Skeletal muscle tissue (tissue), 5 donors: ENCODE measurements around the gene NHERF2. TPM values are rescaled to one million over a fixed set of nuclear protein-coding genes. Genes with fewer than 3 reads are reported as not detected.

Experiments
- H3K27ac ChIP-seq: one replicate; pipeline ENCODE4 v1.7.0; 2013; ENCODE audit warnings: mild to moderate bottlenecking, low read depth, low read length, inconsistent platforms
- H3K27me3 ChIP-seq, 3 donors: one replicate each; pipeline ENCODE4 v1.7.0; 2013; ENCODE audit warnings: low read length in 3 of 3; ENCODE audit not compliant: control insufficient read depth in 3 of 3, insufficient read depth in 3 of 3
- H3K36me3 ChIP-seq, 3 donors: one replicate each; pipeline ENCODE4 v1.7.0; 2013; ENCODE audit warnings: low read length in 3 of 3; ENCODE audit not compliant: control insufficient read depth in 3 of 3, insufficient read depth in 3 of 3
- H3K4me1 ChIP-seq, 3 donors: one replicate each; pipeline ENCODE4 v1.7.0; 2013; ENCODE audit warnings: low read length in 3 of 3, mild to moderate bottlenecking in 3 of 3; ENCODE audit not compliant: control insufficient read depth in 3 of 3, insufficient read depth in 3 of 3
- H3K4me3 ChIP-seq, 3 donors: one replicate each; pipeline ENCODE4 v1.7.0; 2013; ENCODE audit warnings: low read length in 3 of 3
- H3K9ac ChIP-seq, 3 donors: one replicate each; pipeline ENCODE4 v1.7.0; 2013; ENCODE audit warnings: low read length in 3 of 3, mild to moderate bottlenecking in 3 of 3, moderate library complexity in 2 of 3, low read depth in 1 of 3
- H3K9me3 ChIP-seq, 3 donors: one replicate each; pipeline ENCODE4 v1.7.0; 2013; ENCODE audit warnings: low read length in 3 of 3; ENCODE audit not compliant: control insufficient read depth in 3 of 3
- small RNA-seq: library from RNA; depleted of rRNA; stranded (forward); fragments of <200 nt; gene quantifications from one replicate; pipeline ENCODE3, GENCODE V24; 2014
- total RNA-seq: library from RNA; depleted of rRNA; stranded (reverse); fragments of >200 nt; gene quantifications from one replicate; pipeline ENCODE4 v1.2.3, GENCODE V29; 2014
- donor health status: Osteomylitis.

NHERF2 gene
- total RNA-seq, 1 donor from 2014 or later, result 15.1 TPM

DNA sequence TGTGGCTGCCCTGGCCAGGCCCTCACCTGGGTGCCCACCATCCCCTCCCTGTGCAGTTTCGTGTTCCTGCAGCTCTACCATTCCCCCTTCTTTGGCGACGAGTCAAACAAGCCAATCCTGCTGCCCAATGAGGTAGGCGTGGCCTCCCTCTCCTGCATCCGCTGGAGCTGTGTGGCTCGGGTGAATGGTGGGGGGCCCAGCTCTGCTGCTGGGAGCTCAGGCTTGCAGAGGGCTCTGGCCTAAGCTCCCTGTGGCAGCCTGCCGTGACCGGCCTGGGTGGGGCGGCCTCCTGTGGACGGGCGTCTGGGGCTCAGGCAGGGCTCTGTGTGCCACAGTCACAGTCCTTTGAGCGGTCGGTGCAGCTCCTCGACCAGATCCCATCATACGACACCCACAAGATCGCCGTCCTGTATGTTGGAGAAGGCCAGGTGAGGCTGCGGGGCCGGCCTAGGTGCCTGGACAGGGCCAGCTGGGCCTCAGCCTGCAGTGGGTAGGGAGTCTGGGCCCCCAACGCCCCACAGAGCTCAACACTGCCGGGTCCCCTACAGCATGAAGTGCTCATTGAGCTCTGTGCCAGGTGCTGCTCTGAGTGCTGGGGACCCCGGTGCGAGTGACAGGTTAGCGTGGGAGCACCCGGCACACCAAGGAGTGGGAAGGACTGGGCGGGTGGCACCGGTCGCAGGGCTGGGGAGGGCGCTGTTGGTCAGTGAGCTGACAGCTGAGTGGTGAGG is 58.4 kb downstream of the NHERF2 start:
- Histone ChIP-seq H3K36me3 (peaks cover 52 to 71% (median 57%) of the 10 kb centered on the region in 3 donors), H3K4me3 (no peak overlapping the region), H3K9me3 (no peaks in the 10 kb centered on the region), H3K9ac (no peak overlapping the region), H3K4me1 (peaks cover 9 to 17% (median 11%) of the 10 kb centered on the region in 3 donors), H3K27ac (no peak overlapping the region), H3K27me3 (no peaks in the 10 kb centered on the region)

DNA sequence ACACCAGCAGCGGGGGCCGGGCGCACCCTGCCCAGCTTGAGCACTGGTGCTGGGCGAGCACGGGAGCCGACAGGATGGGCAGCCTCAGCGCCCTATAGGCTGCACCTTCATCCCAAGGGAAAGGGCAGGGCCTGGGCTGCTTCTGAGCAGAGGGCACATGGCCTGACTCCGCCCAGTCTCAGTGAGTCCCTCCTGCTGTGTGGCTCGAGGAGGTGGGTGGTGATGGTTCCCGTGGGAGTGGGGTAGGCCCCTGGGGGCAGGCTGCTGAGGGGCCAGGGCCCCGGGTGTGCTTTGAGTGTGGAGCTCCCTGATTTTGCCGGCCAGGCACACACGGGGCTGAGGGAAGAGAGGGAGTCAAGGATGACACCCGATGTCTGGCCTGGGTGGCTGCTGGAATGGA is 59.0 kb downstream of the NHERF2 start:
- peaks cover 54 to 71% (median 57%) of the 10 kb centered on the region in 3 donors for H3K36me3 ChIP-seq
- H3K4me1 ChIP-seq, result peaks cover 15 to 23% (median 17%) of the 10 kb centered on the region in 3 donors
- no peak overlapping the region for H3K9ac ChIP-seq
- H3K27me3 ChIP-seq, result no peaks in the 10 kb centered on the region
- no peak overlapping the region for H3K4me3 ChIP-seq
- no peak overlapping the region for H3K27ac ChIP-seq
- H3K9me3 ChIP-seq, result no peaks in the 10 kb centered on the region

DNA sequence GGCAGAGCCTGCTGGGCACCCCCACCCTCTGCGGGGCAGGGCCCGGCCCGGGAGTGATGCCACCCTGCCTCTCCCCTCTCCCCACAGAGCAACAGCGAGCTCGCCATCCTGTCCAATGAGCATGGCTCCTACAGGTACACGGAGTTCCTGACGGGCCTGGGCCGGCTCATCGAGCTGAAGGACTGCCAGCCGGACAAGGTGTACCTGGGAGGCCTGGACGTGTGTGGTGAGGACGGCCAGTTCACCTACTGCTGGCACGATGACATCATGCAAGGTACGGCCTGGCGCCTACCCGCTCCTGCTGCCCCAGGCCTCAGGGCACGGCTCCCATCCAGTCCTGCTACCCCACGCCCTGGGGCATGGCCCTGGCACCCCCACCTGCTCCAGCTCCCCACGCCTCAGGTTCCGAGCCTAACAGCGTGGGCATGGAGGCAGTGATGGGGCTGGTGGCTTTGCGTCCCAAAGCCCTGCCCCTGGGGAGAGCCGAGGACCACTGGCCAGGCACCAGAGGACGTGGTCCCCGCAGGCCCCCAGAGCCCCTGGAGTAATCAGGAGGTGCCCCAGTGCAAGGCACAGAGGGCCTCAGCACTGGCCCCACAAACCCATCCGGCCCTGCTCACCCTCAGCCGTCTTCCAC is 59.5 kb downstream of the NHERF2 start:
- Histone ChIP-seq H3K9me3 (no peaks in the 10 kb centered on the region), H3K27me3 (no peaks in the 10 kb centered on the region), H3K9ac (no peak overlapping the region), H3K36me3 (peaks cover 55 to 65% (median 56%) of the 10 kb centered on the region in 3 donors), H3K4me3 (no peak overlapping the region), H3K27ac (no peak overlapping the region), H3K4me1 (peaks cover 16 to 25% (median 20%) of the 10 kb centered on the region in 3 donors)

DNA sequence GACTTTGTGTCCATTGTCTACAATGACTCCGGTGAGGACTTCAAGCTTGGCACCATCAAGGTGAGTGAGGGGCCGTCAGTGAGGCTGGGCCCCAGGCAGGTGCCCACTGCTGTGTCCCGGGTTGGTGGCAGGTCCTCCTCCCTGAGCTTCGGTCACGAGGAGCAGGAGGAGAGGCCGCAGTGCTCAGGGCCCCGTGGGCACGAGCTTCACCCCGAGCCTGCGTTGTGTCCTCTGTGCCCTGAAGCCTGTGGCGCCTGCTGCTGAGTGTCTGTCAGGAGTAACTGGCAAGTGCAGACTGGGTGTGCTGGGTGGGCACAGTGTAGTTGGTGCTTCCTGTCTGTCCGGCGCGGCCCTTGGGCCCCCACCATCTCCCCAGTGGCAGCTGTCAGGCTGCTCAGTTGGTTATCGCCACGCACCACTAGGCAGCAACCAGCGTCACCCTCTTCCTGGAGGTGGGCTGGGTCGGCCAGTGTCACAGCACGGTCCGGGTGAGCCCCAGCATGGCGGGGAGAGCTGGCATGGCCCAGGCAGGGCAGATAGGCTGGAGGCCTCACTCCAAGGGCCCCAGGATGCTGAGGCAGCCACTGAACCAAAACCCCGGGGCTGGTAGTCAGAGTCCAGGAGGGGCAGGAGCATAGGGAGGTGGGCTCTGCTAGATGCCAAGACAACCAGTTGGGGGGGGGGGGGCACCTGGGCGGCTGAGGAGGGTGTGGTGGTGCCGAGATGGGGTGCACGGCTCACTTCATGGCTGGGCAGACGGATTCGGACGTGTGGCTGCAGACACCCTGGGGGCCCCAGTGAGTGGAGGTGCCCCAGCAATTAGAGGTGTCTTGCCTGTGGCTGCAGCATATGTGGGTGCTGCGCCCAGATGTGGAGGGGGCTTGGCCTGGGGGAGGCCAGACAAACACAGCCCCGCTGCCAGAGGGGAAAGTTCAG is 60.4 kb downstream of the NHERF2 start:
- H3K4me3 ChIP-seq, result no peak overlapping the region
- no peaks in the 10 kb centered on the region for H3K9me3 ChIP-seq
- H3K9ac ChIP-seq, result no peak overlapping the region
- no peaks in the 10 kb centered on the region for H3K27me3 ChIP-seq
- peaks cover 54 to 65% (median 56%) of the 10 kb centered on the region in 3 donors for H3K36me3 ChIP-seq
- H3K4me1 ChIP-seq, result peaks cover 16 to 28% (median 28%) of the 10 kb centered on the region in 3 donors
- H3K27ac ChIP-seq, result no peak overlapping the region

DNA sequence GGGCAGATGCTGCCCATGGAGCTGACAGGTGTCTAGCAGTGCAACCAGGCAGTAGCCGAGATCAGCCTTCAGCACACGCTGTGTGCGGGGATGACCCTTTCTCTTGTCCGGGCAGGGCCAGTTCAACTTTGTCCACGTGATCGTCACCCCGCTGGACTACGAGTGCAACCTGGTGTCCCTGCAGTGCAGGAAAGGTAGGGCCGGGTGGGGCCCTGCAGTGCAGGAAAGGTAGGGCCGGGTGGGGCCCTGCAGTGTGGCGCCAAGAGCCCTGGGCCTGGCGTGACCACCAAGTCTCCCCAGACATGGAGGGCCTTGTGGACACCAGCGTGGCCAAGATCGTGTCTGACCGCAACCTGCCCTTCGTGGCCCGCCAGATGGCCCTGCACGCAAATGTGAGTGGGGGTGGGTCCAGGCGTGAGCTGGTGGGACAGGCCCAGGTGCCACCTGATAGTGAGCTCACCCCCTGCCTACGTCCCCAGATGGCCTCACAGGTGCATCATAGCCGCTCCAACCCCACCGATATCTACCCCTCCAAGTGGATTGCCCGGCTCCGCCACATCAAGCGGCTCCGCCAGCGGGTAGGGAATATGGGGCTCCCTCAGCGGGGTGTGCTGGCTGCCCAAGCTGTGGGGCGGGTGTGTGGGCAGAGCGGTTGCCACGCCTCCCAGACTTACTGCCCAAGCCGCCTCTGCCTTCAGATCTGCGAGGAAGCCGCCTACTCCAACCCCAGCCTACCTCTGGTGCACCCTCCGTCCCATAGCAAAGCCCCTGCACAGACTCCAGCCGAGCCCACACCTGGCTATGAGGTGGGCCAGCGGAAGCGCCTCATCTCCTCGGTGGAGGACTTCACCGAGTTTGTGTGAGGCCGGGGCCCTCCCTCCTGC is 61.3 kb downstream of the NHERF2 start:
- H3K4me1 ChIP-seq, result peaks cover 16 to 35% (median 28%) of the 10 kb centered on the region in 3 donors
- no peak overlapping the region for H3K27ac ChIP-seq
- H3K36me3 ChIP-seq, result peaks cover 59 to 69% (median 61%) of the 10 kb centered on the region in 3 donors
- no peak overlapping the region for H3K4me3 ChIP-seq
- no peaks in the 10 kb centered on the region for H3K27me3 ChIP-seq
- no peaks in the 10 kb centered on the region for H3K9me3 ChIP-seq
- no peak overlapping the region for H3K9ac ChIP-seq

Small RNA genes within 50 kb of the gene (small RNA-seq; reads per million reads assigned to genes)
- gene RN7SL219P, result not detected

Other genes with a start within 250 kb of the NHERF2 start
- 27.7 TPM for gene SPSB3, start 244.3 kb upstream of the NHERF2 start, total RNA-seq
- gene NUBP2, start 243.9 kb upstream of the NHERF2 start, total RNA-seq, result 40.7 TPM
- not detected for gene IGFALS, start 233.2 kb upstream of the NHERF2 start, total RNA-seq
- gene HAGH, start 200.1 kb upstream of the NHERF2 start, total RNA-seq, result 42.3 TPM
- gene FAHD1, start 199.7 kb upstream of the NHERF2 start, total RNA-seq, result 23.0 TPM
- gene MEIOB, start 154.7 kb upstream of the NHERF2 start, total RNA-seq, result under 0.01 TPM
- not detected for gene HS3ST6, start 108.5 kb upstream of the NHERF2 start, total RNA-seq
- gene MSRB1, start 83.7 kb upstream of the NHERF2 start, total RNA-seq, result 13.6 TPM
- 84.5 TPM for gene RPL3L, start 72.2 kb upstream of the NHERF2 start, total RNA-seq
- gene NDUFB10, start 67.4 kb upstream of the NHERF2 start, total RNA-seq, result 130 TPM
- 3,178 TPM for gene RPS2, start 62.1 kb upstream of the NHERF2 start, total RNA-seq
- gene RNF151, start 60.0 kb upstream of the NHERF2 start, total RNA-seq, result not detected
- gene TBL3, start 54.8 kb upstream of the NHERF2 start, total RNA-seq, result 18.8 TPM
- gene NOXO1, start 45.4 kb upstream of the NHERF2 start, total RNA-seq, result 1.6 TPM
- gene GFER, start 42.7 kb upstream of the NHERF2 start, total RNA-seq, result 4.7 TPM
- gene SYNGR3, start 36.9 kb upstream of the NHERF2 start, total RNA-seq, result 0.52 TPM
- 4.7 TPM for gene ZNF598, start 17.1 kb upstream of the NHERF2 start, total RNA-seq
- gene NPW, start 7.1 kb upstream of the NHERF2 start, total RNA-seq, result not detected
- gene NTHL1, start 20.9 kb downstream of the NHERF2 start, total RNA-seq, result 13.6 TPM
- 49.6 TPM for gene TSC2, start 21.1 kb downstream of the NHERF2 start, total RNA-seq
- gene PKD1, start 109.0 kb downstream of the NHERF2 start, total RNA-seq, result 88.7 TPM
- gene RAB26, start 121.7 kb downstream of the NHERF2 start, total RNA-seq, result not detected
- gene TRAF7, start 128.9 kb downstream of the NHERF2 start, total RNA-seq, result 24.0 TPM
- gene CASKIN1, start 169.7 kb downstream of the NHERF2 start, total RNA-seq, result 0.52 TPM
- 7.8 TPM for gene MLST8, start 178.6 kb downstream of the NHERF2 start, total RNA-seq
- 2.1 TPM for gene BRICD5, start 184.0 kb downstream of the NHERF2 start, total RNA-seq
- gene PGP, start 187.9 kb downstream of the NHERF2 start, total RNA-seq, result 9.9 TPM
- gene E4F1, start 196.7 kb downstream of the NHERF2 start, total RNA-seq, result 12.5 TPM
- 0.52 TPM for gene DNASE1L2, start 209.5 kb downstream of the NHERF2 start, total RNA-seq
- gene ECI1, start 224.7 kb downstream of the NHERF2 start, total RNA-seq, result 42.3 TPM
- gene RNPS1, start 241.2 kb downstream of the NHERF2 start, total RNA-seq, result 42.3 TPM